GM10266 (cell line): Measurements from ENCODE around the gene PBXIP1.

Source experiments
- DNase-seq: peaks from one replicate; pipeline ENCODE4 v3.0.0; 2012; ENCODE audit errors: extremely low spot score
- CTCF ChIP-seq: IDR thresholded peaks from 2 replicates; pipeline ENCODE4 v1.5.1; 2012; ENCODE audit warnings: mild to moderate bottlenecking, low read depth; ENCODE audit not compliant: control insufficient read depth, insufficient read depth; ENCODE audit errors: missing control alignments

Gene PBXIP1

GRCh38 chr1:155001675-155002463 lies 46.0 kb upstream of the PBXIP1 start:
- peak; percentile 57 for TF ChIP-seq CTCF
- peak; percentile 99 for DNase-seq

- TF ChIP-seq CTCF = no peak
- no peak for DNase-seq
Observed at GRCh38 chr1:155001425-155001674, 45.5 kb upstream of the PBXIP1 start.

- no peak for TF ChIP-seq CTCF
- peak; percentile 87 for DNase-seq
Observed at GRCh38 chr1:155000726-155001424, 45.0 kb upstream of the PBXIP1 start.

GRCh38 chr1:155000411-155000725 lies 44.5 kb upstream of the PBXIP1 start:
- TF ChIP-seq CTCF = no peak

GRCh38 chr1:154999571-155000410 lies 43.9 kb upstream of the PBXIP1 start:
- peak; percentile 83 for DNase-seq
- TF ChIP-seq CTCF = no peak

More at GRCh38 chr1:155000411-155000725, 44.5 kb upstream of the PBXIP1 start:
- no peak for DNase-seq

GRCh38 chr1:154998818-154999570 lies 43.1 kb upstream of the PBXIP1 start:
- TF ChIP-seq CTCF = peak; percentile 87
- peak; percentile 77 for DNase-seq
